Measurements from ENCODE around the gene SHISA6.

- TF ChIP-seq CTCF (IDR thresholded peaks at IDR 0.05; ENCODE audit: low read length) (no peak), EZH2 (IDR thresholded peaks at IDR 0.05; ENCODE audit: borderline replicate concordance, low read length) (no peak)
Measured at GRCh38 chr17:11384131-11384530, 143.1 kb downstream of the SHISA6 start.
